Amygdala (tissue), 56 donors: Measurements from ENCODE around the gene EEF1AKMT3.

Experiments used
- DNase-seq, 56 donors: peaks; one replicate each; lab custom pipeline; 2025; lab: John Stamatoyannopoulos, UW

The EEF1AKMT3 gene

GRCh38 chr12:57780284-57780897 lies 8.0 kb downstream of the EEF1AKMT3 start:
- no peak for DNase-seq

GRCh38 chr12:57781244-57781643 lies 8.8 kb downstream of the EEF1AKMT3 start:
- no peak for DNase-seq

DNA sequence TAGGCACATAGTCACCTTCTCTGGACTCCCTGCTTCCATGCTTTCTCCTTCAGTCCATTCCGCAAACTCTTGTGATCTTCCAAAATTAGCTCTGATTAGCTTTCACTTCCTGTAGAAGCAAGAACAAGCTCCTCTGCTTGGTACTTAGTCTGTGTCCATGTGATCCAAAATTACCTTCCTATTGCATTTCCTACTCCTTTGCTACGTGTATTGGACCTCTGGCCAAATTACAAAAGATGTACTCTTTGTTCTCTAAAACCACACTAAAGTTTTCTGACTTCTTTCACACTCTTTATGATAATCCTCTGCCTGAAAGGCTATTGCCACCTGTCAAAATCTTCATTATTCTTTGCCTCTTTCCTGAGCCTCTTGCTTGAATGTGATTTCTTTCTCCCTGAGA lies 9.4 kb downstream of the EEF1AKMT3 start:
- no peak for DNase-seq

DNA sequence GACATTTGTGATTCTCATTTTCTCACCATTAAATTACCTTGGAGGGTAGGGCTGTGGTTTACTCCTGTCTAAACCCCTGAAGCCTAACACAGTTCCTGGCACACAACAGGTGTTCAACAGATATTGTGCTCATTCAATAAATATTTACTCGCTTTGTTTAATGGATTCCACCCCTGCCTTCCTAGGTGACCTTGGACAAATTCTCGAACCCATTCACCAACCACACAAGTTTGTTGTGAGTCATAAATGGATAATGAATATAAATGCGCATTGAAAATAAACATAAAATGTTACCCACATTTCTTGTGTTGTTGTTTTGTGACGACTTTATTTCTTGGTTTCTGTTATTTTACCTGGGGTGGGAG lies 9.8 kb downstream of the EEF1AKMT3 start:
- no peak for DNase-seq

DNA sequence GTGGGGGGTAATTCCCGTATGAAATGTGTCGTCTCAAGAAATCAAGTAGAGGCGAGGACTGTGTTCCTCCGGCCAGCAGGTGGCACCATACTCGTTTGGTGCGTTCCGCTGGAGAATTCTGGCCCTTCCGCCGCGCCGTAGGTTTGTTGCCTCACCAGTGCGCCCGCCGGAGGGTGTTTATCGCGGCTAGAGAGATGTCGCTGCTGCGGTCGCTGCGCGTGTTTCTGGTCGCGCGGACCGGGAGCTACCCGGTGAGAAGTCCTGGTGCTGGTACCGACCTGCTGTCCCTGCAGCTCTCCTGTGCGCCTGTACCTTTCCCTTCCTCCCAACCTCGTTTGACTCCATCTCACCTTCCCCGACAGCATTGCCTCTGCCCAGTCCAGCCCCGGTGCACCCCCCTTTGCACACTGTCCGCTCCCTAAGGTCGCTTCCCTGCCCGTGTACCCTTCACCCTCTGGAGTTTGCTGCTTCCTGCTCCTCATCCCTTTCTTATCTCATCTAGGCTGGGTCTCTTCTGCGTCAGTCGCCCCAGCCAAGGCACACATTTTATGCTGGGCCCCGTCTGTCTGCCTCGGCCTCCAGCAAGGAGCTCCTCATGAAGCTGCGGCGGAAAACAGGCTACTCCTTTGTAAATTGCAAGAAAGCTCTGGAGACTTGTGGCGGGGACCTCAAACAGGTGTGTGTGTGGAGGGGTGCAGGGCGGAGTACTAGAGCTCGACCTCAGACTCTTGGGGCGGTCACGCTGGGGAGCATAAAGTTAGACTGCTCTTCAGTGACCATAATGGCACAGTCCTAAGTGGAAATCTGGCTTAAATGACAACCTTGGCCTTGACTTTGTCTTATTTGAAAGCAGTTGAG lies 10.4 kb downstream of the EEF1AKMT3 start, which contains the start of gene TSFM:
TSS of gene TSFM (plus strand) at position 180 of the 858 bp plus-strand sequence. CDS start at position 195, 15 bp downstream.
- DNase-seq: peak; percentile 49 to 98 (median 90)

DNA sequence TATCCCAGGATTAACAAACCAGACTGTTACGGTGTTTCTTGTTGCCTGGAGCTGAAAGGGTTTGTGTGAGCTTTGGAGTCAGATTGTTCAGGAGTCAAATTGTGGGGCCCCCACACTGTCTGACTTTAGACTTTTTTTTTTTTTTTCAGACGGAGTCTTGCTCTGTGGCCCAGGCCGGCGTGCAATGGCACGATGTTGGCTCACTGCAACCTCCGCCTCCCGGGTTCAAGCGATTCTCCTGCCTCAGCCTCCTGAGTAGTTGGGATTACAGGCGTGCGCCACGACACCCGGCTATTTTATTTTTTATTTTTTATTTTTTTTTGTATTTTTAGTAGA lies 11.0 kb downstream of the EEF1AKMT3 start:
- no peak for DNase-seq

GRCh38 chr12:57783861-57784260 lies 11.4 kb downstream of the EEF1AKMT3 start:
- no peak for DNase-seq

DNA sequence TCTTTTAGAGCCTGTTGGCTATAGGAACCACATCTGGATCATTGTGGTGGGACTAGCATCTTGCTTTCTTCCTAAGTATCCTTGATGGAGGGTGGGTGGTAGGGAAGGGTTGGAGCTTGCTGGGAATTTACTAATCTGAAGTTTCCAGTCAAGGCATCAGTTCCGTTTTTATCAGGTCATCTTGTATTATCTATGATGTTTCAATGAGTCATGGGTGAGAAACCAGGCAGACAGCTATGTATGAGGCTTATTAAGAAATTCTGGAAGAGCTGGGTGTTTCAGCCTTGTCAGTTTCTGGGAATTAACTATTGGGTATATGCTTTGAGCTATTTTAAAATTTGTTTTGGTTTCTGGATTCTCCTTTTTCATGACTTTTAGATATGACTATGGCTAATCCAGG lies 21.5 kb downstream of the EEF1AKMT3 start:
- no peak for DNase-seq

DNA sequence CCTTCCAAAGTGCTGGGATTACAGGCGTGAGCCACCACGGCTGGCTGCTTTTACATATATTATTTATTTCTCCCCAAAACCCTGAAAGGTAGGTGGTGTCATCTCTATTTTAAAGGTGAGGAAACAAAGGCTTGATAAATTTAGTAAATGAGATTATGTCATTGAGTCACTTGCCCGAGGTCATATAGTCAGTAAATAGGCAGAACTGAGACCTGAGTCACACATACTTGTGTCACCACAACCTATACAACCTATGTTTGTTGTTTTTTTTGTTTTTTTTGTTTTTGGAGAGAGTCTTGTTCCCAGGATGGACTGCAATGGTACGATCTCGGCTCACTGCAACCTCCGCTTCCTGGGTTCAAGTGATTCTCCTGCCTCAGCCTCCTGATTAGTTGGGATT lies 22.9 kb downstream of the EEF1AKMT3 start:
- no peak for DNase-seq

DNA sequence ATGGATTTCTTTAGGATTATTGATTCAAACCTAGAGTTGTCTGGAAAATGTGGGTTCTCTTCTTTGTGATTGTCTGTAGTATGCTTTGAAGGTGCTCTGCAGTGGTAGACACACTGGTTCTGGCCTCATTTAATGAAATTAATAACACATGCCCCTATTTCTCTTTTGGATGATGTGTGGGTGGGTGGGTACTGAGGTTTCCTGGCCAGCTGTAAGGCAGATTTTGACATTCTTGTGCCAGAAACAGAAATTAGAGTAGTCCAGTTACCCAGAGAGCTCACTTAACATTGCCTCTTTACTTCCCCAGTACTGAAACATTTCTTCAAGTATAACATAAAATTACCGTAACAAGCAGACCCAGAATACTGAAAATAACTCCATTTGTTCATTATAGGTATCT lies 24.6 kb downstream of the EEF1AKMT3 start:
- DNase-seq: no peak

- no peak for DNase-seq
Measured at GRCh38 chr12:57797933-57798332, 25.5 kb downstream of the EEF1AKMT3 start.

- no peak for DNase-seq
Measured at GRCh38 chr12:57800965-57801364, 28.6 kb downstream of the EEF1AKMT3 start.

- no peak for DNase-seq
Measured at GRCh38 chr12:57802607-57803006, 30.2 kb downstream of the EEF1AKMT3 start.

DNA sequence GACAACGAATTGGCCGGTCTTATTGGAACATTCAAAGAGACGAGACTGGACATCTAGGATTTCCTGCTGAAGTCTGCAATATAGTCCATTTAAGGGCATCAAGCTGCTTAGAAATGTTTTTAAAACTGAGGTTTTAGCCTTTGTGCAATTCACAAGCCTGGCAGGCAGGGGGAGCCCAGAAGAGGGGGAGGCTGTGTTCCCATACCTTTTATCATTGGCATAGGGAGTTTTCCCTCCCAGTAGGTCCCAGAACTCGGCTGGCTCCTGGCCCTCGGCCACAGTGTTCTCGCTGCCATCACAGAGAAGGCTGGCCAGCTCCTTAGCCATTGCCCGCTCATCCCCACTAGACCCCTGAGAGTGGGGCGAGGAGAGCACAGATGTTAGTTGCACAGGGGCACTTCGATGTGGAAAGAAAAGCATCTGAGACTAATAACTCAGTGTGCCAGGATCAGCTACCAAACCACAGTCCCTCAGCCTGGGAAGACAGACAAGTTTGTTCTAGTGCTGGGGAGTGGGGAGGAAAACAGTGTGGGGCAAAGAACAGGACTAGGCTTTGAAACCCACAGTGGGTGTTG lies 31.0 kb downstream of the EEF1AKMT3 start:
- DNase-seq: peak in 12 of 56 donors; percentile 4 to 34 (median 24)

GRCh38 chr12:57806677-57807076 lies 34.3 kb downstream of the EEF1AKMT3 start:
- no peak for DNase-seq

DNA sequence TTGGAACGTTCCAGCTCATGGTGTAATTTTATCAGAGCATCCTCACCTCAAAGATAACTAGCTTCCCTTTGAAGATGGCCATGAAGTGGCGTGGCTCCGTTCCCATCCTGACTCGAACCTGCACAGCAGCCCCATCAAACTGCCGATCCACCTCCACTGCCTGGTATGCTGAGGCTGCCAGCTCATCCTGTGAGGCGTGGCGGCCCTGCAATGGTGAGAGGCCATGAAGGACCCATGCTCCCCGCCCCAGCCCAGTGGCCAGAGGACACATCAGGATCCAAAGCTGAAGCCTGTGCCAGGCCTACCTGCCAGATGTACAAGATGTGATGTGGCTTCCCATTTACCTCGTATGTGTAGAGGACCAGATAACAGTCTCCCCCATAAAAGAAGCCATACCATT lies 34.9 kb downstream of the EEF1AKMT3 start:
- no peak for DNase-seq

DNA sequence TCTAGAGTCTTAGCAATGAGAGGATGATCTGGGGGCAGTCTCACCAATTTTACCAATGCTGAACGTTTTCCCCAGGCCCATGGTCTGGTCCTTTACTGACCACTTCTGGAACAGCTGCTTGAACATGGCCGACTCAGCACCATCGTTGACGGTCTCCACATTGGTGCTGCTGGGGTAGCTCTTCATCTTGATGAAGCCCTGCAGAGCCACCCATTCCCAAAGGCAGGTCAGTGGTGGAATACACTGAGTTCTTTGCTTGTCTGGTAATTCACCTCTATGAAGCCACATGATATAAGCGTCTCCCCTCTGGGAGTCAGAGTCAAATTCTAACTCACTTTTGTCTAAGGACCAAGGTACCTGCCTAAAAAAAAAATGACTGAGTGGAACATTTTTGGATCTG lies 35.9 kb downstream of the EEF1AKMT3 start:
- no peak for DNase-seq

GRCh38 chr12:57809425-57809824 lies 37.0 kb downstream of the EEF1AKMT3 start:
- no peak for DNase-seq

DNA sequence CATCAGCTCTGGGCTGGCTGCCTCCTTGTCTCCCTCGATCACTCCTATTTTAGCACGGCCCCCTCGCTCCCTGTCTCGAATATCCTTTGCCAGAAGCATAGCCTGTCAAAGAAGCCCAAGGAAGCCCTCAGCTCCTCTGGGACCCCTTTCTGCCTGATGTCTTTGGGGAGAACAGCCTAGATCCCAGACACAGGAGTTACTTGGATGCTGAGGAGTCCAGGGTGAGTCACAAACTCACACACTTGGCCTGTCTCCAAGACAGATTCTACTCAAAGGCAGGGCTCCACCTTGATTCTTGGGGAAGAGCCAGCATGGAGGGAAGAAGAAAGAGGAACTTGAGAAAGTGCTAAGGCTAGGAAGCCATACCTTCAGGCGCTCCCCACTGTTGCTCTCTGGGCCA lies 38.0 kb downstream of the EEF1AKMT3 start:
- no peak for DNase-seq

- DNase-seq: no peak
Measured at GRCh38 chr12:57811028-57811755, 38.8 kb downstream of the EEF1AKMT3 start.
